ENCODE data around the gene CMSS1.
"Not testable (repeated sequence)": the region's sequence is repeated elsewhere in the genome, so short reads cannot be mapped to it uniquely, and the experiment has no call there.

The CMSS1 gene

GRCh38 chr3:100226712-100227429 is 409.2 kb downstream of the CMSS1 start:
- TF ChIP-seq CTCF (conservative IDR thresholded peaks at IDR 0.05) (no peak), ZFX (IDR thresholded peaks at IDR 0.05) (no peak)
- H3K27ac ChIP-seq = no peak overlapping the region

- no peak overlapping the region for H3K27ac ChIP-seq
- TF ChIP-seq ZFX (IDR thresholded peaks at IDR 0.05) = no peak
- TF ChIP-seq CTCF (conservative IDR thresholded peaks at IDR 0.05) = no peak
Observed at GRCh38 chr3:100227511-100227921, 409.9 kb downstream of the CMSS1 start.

GRCh38 chr3:100228247-100228646 is 410.6 kb downstream of the CMSS1 start:
- TF ChIP-seq CTCF (conservative IDR thresholded peaks at IDR 0.05) (no peak), ZFX (IDR thresholded peaks at IDR 0.05) (no peak)
- no peak overlapping the region for H3K27ac ChIP-seq

- H3K27ac ChIP-seq = not testable (repeated sequence)
Observed at GRCh38 chr3:100229188-100229587, 411.5 kb downstream of the CMSS1 start.

GRCh38 chr3:100230710-100231109 is 413.0 kb downstream of the CMSS1 start:
- no peak overlapping the region for H3K27ac ChIP-seq

More at GRCh38 chr3:100230710-100231109, 413.0 kb downstream of the CMSS1 start:
- TF ChIP-seq CTCF (conservative IDR thresholded peaks at IDR 0.05) (no peak), ZFX (IDR thresholded peaks at IDR 0.05) (no peak)

Data from C4-2B (cell line).